ENCODE data around the gene GPATCH4. TPM values are rescaled to one million over a fixed set of nuclear protein-coding genes. Genes with fewer than 3 reads are reported as not detected.

GPATCH4 gene
- total RNA-seq, 1 experiment from 2014 or later = 44.4 TPM

DNA sequence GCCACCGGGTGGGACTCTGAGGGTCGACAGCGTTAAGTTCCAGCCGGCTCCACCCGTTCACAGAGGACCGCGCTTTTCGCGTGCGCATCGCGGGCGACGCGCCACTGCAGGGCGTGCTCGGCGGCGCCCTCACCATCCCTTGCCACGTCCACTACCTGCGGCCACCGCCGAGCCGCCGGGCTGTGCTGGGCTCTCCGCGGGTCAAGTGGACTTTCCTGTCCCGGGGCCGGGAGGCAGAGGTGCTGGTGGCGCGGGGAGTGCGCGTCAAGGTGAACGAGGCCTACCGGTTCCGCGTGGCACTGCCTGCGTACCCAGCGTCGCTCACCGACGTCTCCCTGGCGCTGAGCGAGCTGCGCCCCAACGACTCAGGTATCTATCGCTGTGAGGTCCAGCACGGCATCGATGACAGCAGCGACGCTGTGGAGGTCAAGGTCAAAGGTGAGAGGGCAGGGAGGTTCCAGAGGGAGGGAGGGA, 45.5 kb upstream of the GPATCH4 start:
- no peaks in the 10 kb centered on the region for H3K4me1 ChIP-seq (ENCODE audit: control insufficient read depth, insufficient read depth, low read length)
- ATAC-seq (no peak), DNase-seq (ENCODE audit: low read depth, low spot score) (no peak)
- TF ChIP-seq, protein P1, sequence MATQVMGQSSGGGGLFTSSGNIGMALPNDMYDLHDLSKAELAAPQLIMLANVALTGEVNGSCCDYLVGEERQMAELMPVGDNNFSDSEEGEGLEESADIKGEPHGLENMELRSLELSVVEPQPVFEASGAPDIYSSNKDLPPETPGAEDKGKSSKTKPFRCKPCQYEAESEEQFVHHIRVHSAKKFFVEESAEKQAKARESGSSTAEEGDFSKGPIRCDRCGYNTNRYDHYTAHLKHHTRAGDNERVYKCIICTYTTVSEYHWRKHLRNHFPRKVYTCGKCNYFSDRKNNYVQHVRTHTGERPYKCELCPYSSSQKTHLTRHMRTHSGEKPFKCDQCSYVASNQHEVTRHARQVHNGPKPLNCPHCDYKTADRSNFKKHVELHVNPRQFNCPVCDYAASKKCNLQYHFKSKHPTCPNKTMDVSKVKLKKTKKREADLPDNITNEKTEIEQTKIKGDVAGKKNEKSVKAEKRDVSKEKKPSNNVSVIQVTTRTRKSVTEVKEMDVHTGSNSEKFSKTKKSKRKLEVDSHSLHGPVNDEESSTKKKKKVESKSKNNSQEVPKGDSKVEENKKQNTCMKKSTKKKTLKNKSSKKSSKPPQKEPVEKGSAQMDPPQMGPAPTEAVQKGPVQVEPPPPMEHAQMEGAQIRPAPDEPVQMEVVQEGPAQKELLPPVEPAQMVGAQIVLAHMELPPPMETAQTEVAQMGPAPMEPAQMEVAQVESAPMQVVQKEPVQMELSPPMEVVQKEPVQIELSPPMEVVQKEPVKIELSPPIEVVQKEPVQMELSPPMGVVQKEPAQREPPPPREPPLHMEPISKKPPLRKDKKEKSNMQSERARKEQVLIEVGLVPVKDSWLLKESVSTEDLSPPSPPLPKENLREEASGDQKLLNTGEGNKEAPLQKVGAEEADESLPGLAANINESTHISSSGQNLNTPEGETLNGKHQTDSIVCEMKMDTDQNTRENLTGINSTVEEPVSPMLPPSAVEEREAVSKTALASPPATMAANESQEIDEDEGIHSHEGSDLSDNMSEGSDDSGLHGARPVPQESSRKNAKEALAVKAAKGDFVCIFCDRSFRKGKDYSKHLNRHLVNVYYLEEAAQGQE (IDR thresholded peaks at IDR 0.05; ENCODE audit: insufficient read depth in 1 of 2, low read depth in 2 of 2, low read length in 1 of 2) = no peak
- TF ChIP-seq, protein P2, sequence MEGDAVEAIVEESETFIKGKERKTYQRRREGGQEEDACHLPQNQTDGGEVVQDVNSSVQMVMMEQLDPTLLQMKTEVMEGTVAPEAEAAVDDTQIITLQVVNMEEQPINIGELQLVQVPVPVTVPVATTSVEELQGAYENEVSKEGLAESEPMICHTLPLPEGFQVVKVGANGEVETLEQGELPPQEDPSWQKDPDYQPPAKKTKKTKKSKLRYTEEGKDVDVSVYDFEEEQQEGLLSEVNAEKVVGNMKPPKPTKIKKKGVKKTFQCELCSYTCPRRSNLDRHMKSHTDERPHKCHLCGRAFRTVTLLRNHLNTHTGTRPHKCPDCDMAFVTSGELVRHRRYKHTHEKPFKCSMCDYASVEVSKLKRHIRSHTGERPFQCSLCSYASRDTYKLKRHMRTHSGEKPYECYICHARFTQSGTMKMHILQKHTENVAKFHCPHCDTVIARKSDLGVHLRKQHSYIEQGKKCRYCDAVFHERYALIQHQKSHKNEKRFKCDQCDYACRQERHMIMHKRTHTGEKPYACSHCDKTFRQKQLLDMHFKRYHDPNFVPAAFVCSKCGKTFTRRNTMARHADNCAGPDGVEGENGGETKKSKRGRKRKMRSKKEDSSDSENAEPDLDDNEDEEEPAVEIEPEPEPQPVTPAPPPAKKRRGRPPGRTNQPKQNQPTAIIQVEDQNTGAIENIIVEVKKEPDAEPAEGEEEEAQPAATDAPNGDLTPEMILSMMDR (IDR thresholded peaks at IDR 0.05) = no peak
- TF ChIP-seq SIN3A (IDR thresholded peaks at IDR 0.05; ENCODE audit: borderline replicate concordance, insufficient read depth, low read depth, low read length) (no peak), POLR2AphosphoS5 (IDR thresholded peaks at IDR 0.05; ENCODE audit: low read depth, low read length) (no peak), TCF7L2 (IDR thresholded peaks at IDR 0.05; ENCODE audit: low read depth, low read length) (no peak)
- intact Hi-C loops (cut with micrococcal nuclease; ENCODE audit: unreplicated experiment) (no loop called here), in situ Hi-C loops (cut with HindIII; ENCODE audit: low pct_unique_long_range_greater_than_20kb, low sequenced_read_pairs) (no loop called here)
- no peaks in the 10 kb centered on the region for H3K9me3 ChIP-seq (ENCODE audit: control insufficient read depth, insufficient read depth, low read depth, low read length)
- ChIA-PET CTCF (interaction anchor here (0.7 kb wide), 1 partner anchor 13 kb away, joined by 3 read pairs; no protein-coding TSS in a partner anchor), POLR2A (no interaction called here)
- H3K27ac ChIP-seq (ENCODE audit: low read length) = no peak overlapping the region
- no peak overlapping the region for H3K4me3 ChIP-seq (ENCODE audit: low read depth in 2 of 2, low read length in 2 of 2)
- no peaks in the 10 kb centered on the region for H3K36me3 ChIP-seq (ENCODE audit: control insufficient read depth, insufficient read depth, low read length)
- H3K27me3 ChIP-seq (ENCODE audit: control insufficient read depth, insufficient read depth, low read length) = no peaks in the 10 kb centered on the region
- BruUV-seq (replicated peaks) = no TSS peak

DNA sequence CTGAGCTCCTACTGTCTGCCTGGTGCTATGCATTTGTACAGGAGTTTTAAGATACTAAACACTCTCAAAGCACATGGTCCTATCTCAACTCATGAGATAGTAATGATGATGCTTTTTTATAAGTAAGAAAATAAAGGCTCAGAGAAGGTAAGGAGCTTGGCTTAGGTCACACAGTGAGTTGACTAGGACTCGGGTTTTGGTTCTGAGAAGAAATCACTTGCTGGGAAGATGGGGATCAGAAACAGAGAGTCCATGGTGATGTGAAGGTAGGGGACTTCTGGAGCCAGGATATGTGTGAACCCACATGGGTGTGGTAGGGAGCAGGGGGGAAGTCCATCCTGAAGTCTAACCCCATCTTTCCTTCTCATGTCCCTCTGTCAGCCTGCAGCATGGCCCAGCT, 44.4 kb upstream of the GPATCH4 start:
- Histone ChIP-seq H3K4me1 (ENCODE audit: control insufficient read depth, insufficient read depth, low read length) (no peaks in the 10 kb centered on the region), H3K36me3 (ENCODE audit: control insufficient read depth, insufficient read depth, low read length) (no peaks in the 10 kb centered on the region), H3K4me3 (ENCODE audit: low read depth in 2 of 2, low read length in 2 of 2) (no peak overlapping the region), H3K9me3 (ENCODE audit: control insufficient read depth, insufficient read depth, low read depth, low read length) (no peaks in the 10 kb centered on the region), H3K27me3 (ENCODE audit: control insufficient read depth, insufficient read depth, low read length) (no peaks in the 10 kb centered on the region), H3K27ac (ENCODE audit: low read length) (no peak overlapping the region)
- ChIA-PET POLR2A (no interaction called here), CTCF (interaction anchor here (0.6 kb wide), 1 partner anchor 19 kb away, joined by 7 read pairs; no protein-coding TSS in a partner anchor)
- intact Hi-C loops (cut with micrococcal nuclease; ENCODE audit: unreplicated experiment) (no loop called here), in situ Hi-C loops (cut with HindIII; ENCODE audit: low pct_unique_long_range_greater_than_20kb, low sequenced_read_pairs) (no loop called here)
- BruUV-seq (replicated peaks) = no TSS peak
- TF ChIP-seq POLR2AphosphoS5 (IDR thresholded peaks at IDR 0.05; ENCODE audit: low read depth, low read length) (no peak), TCF7L2 (IDR thresholded peaks at IDR 0.05; ENCODE audit: low read depth, low read length) (no peak), SIN3A (IDR thresholded peaks at IDR 0.05; ENCODE audit: borderline replicate concordance, insufficient read depth, low read depth, low read length) (no peak)
- TF ChIP-seq, protein P2 (IDR thresholded peaks at IDR 0.05) = no peak
- TF ChIP-seq, protein P1 (IDR thresholded peaks at IDR 0.05; ENCODE audit: insufficient read depth in 1 of 2, low read depth in 2 of 2, low read length in 1 of 2) = no peak
- DNase-seq (ENCODE audit: low read depth, low spot score) (no peak), ATAC-seq (no peak)

Data from Panc1 (cell line).